Measurements from ENCODE around the gene LCTL.
"Not testable (repeated sequence)": the region's sequence is repeated elsewhere in the genome, so short reads cannot be mapped to it uniquely, and the experiment has no call there.

Gene LCTL

GRCh38 chr15:66592505-66593218 is 26.9 kb upstream of the LCTL start:
- DNase-seq (ENCODE audit: low read depth, low spot score): no peak
- TF ChIP-seq CTCF (IDR thresholded peaks at IDR 0.05; ENCODE audit: low read depth, low read length): no peak
- H3K4me3 ChIP-seq (ENCODE audit: low read depth, low read length): no peak overlapping the region
- in situ Hi-C loops (cut with HindIII; ENCODE audit: low sequenced_read_pairs): no loop called here

- DNase-seq (ENCODE audit: low read depth, low spot score): no peak
- H3K4me3 ChIP-seq (ENCODE audit: low read depth, low read length): no peak overlapping the region
Measured at GRCh38 chr15:66591322-66591862, 25.6 kb upstream of the LCTL start.

GRCh38 chr15:66590435-66590834 is 24.6 kb upstream of the LCTL start:
- no peak for TF ChIP-seq CTCF (IDR thresholded peaks at IDR 0.05; ENCODE audit: low read depth, low read length)
- in situ Hi-C loops (cut with HindIII; ENCODE audit: low sequenced_read_pairs): no loop called here
- H3K4me3 ChIP-seq (ENCODE audit: low read depth, low read length): no peak overlapping the region
- DNase-seq (ENCODE audit: low read depth, low spot score): no peak

More at GRCh38 chr15:66591322-66591862, 25.6 kb upstream of the LCTL start:
- in situ Hi-C loops (cut with HindIII; ENCODE audit: low sequenced_read_pairs): no loop called here
- no peak for TF ChIP-seq CTCF (IDR thresholded peaks at IDR 0.05; ENCODE audit: low read depth, low read length)

GRCh38 chr15:66589429-66589828 is 23.6 kb upstream of the LCTL start:
- DNase-seq (ENCODE audit: low read depth, low spot score); in situ Hi-C loops (cut with HindIII; ENCODE audit: low sequenced_read_pairs); H3K4me3 ChIP-seq (ENCODE audit: low read depth, low read length): not testable (repeated sequence)

GRCh38 chr15:66588971-66589370 is 23.2 kb upstream of the LCTL start:
- DNase-seq (ENCODE audit: low read depth, low spot score): no peak
- H3K4me3 ChIP-seq (ENCODE audit: low read depth, low read length): no peak overlapping the region
- in situ Hi-C loops (cut with HindIII; ENCODE audit: low sequenced_read_pairs): no loop called here
- no peak for TF ChIP-seq CTCF (IDR thresholded peaks at IDR 0.05; ENCODE audit: low read depth, low read length)

GRCh38 chr15:66588537-66588936 is 22.7 kb upstream of the LCTL start:
- no peak for TF ChIP-seq CTCF (IDR thresholded peaks at IDR 0.05; ENCODE audit: low read depth, low read length)
- in situ Hi-C loops (cut with HindIII; ENCODE audit: low sequenced_read_pairs): no loop called here
- DNase-seq (ENCODE audit: low read depth, low spot score): no peak
- no peak overlapping the region for H3K4me3 ChIP-seq (ENCODE audit: low read depth, low read length)

- in situ Hi-C loops (cut with HindIII; ENCODE audit: low sequenced_read_pairs): no loop called here
- TF ChIP-seq CTCF (IDR thresholded peaks at IDR 0.05; ENCODE audit: low read depth, low read length): no peak
- no peak for DNase-seq (ENCODE audit: low read depth, low spot score)
- H3K4me3 ChIP-seq (ENCODE audit: low read depth, low read length): no peak overlapping the region
Measured at GRCh38 chr15:66587749-66588148, 22.0 kb upstream of the LCTL start.
